NCI-H345 treated with DMSO at 0.1 percent for 48 hours (cell line): ENCODE measurements around the gene MIS18BP1.
A peak's percentile ranks its signal among the peaks of the same experiment; 100 is the strongest.
"Not testable (repeated sequence)": the region's sequence is repeated elsewhere in the genome, so short reads cannot be mapped to it uniquely, and the experiment has no call there.

Experiments used
- DNase-seq: peaks from one replicate; lab custom pipeline; 2025; ENCODE audit not compliant: unreplicated experiment; lab: John Stamatoyannopoulos, UW

Gene MIS18BP1

DNA sequence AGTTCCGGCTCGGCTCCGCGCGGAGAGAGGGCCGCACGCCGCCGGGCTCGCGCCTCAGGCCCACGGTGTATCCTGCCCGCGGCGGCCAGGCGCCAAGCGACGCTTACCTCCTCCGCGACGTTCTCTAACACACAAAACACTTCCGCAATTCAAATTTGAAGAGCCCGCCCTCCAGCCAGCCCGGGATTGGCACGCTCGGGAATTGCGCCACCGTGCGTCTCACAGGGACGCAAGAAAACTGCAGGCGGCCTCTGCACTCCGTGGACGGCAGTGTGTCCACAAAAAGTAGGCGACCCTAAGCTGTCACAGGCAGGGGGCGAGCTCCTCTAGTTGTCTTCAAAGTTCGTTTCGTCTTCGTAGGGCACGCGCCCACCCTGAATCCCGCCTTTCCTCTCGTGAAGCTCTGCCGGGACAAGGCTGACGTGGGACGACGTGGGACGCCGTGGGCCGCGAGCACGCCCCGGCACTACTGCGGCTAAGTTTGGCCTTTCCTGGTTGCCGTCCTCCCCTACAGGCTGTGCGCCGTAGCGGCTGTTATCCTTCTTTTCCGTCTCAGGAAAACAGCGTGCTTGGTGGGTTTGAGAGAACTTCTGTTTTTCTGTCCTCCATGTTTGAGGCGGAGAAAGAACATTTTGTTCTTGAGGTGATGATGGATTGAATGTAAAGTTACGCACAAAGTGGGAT is at the start of gene MIS18BP1:
Gene MIS18BP1 (minus strand): TSS at position 133 of the 684 bp plus-strand sequence. CDS start 5,916 bp downstream, outside the sequence.
- DNase-seq, result peak; percentile 92

DNA sequence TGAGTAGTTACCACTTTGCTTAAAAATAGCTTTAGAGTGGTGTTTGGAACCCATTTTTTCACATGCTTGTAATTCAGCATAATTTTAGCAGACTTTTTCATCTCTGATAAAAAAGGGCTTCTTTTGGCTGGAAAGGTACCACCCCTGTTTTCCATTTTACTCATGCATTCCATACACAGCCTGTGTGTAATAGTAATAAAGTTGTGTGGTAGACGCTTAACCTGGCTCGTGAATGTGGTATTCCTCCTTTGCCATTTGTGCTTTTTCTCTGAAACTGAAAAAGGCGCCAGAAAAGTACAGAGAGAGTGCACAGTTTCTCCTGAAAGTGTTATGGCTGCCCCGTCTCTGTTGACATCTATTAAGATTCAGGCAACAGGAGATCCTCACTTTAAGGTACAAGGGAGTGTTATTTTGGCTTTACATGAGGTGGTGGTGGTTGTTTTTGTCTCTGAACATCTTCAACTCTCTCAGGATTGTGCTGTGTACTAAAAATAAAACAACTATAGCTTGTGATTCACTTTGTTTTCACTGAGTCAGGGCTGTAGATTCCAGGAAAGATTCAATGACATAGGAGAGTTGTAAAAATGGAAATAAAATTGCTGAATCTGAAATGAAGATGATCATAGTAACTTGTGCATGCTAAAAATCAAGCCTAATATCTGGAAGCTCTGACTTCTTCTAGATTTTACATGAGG is 45.6 kb upstream of the MIS18BP1 start:
- DNase-seq, result no peak

GRCh38 chr14:45294796-45295195 is 41.8 kb upstream of the MIS18BP1 start:
- DNase-seq, result not testable (repeated sequence)

- no peak for DNase-seq
Measured at GRCh38 chr14:45290547-45290946, 37.5 kb upstream of the MIS18BP1 start.

DNA sequence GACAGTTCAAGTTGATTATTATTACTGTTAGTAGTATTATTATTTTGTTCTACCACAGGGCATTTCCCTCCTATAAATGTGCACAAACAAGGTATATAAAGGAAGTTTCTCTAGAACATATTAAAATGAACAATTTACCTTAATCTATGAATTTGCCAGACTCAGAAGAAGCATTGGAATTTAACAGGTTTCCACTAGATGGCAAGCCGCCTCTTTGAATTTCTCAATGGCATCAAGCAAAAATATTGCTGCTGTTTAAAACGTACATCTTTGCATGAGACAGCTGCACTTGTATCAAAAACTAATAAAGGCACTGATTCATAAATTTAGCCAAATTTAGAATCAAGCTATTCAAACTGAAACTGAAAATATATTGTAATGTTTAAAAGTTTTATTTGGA is 34.6 kb upstream of the MIS18BP1 start:
- no peak for DNase-seq

- no peak for DNase-seq
Measured at GRCh38 chr14:45284802-45285201, 31.8 kb upstream of the MIS18BP1 start.

DNA sequence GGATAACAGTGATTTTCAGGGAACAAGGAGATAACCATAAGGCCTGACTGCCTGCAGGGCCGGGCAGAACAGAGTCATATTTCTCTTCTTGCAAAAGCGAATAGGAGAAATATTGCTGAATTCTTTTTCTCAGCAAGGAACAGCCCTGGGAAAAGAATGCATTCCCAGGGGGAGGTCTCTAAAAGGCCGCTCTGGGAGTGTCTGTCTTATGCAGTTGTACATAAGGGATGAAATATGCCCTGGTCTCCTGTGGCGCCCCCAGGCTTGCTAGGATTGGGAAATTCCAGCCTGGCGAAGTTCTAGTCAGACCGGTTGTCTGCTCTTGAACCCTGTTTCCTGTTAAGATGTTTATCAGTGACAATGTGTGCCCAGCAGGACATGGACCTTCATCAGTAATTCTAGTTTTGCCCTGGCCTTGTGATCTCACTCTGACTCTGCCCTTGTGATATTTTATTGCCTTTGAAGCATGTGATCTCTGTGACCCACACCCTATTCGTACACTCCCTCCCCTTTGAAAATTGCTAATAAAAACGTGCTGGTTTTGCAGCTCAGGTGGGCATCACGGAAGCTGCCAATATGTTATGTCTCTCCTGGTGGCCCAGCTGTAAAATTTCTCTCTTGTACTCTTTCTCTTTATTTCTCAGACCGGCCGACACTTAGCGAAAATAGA is 28.9 kb upstream of the MIS18BP1 start:
- not testable (repeated sequence) for DNase-seq

- no peak for DNase-seq
Measured at GRCh38 chr14:45271858-45272537, 19.0 kb upstream of the MIS18BP1 start.

GRCh38 chr14:45270031-45270430 is 17.0 kb upstream of the MIS18BP1 start:
- no peak for DNase-seq

- DNase-seq, result no peak
Measured at GRCh38 chr14:45267071-45267470, 14.1 kb upstream of the MIS18BP1 start.

- no peak for DNase-seq
Measured at GRCh38 chr14:45262637-45263036, 9.6 kb upstream of the MIS18BP1 start.

GRCh38 chr14:45261209-45261608 is 8.2 kb upstream of the MIS18BP1 start:
- no peak for DNase-seq

DNA sequence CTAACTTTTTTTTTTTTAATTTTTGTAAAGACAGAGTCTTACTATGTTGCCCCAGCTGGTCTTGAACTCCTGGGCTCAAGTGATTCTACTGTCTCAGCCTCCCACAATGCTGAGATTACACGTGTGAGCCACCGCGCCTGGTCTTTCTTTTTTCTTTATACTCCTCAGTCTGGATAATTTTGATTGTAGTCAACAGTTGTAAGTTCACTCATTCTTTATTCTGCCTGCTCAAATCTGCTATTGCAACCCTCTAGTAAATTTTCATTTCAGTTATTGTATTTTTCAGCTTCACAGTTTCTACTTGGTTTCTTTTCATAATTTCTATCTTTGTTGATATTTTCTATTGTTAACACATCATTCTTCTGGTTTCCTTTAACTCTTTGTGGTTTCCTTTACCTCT is 5.8 kb upstream of the MIS18BP1 start:
- DNase-seq, result no peak

- DNase-seq, result no peak
Measured at GRCh38 chr14:45258073-45258472, 5.1 kb upstream of the MIS18BP1 start.

GRCh38 chr14:45254771-45255170 is 1.8 kb upstream of the MIS18BP1 start:
- no peak for DNase-seq

DNA sequence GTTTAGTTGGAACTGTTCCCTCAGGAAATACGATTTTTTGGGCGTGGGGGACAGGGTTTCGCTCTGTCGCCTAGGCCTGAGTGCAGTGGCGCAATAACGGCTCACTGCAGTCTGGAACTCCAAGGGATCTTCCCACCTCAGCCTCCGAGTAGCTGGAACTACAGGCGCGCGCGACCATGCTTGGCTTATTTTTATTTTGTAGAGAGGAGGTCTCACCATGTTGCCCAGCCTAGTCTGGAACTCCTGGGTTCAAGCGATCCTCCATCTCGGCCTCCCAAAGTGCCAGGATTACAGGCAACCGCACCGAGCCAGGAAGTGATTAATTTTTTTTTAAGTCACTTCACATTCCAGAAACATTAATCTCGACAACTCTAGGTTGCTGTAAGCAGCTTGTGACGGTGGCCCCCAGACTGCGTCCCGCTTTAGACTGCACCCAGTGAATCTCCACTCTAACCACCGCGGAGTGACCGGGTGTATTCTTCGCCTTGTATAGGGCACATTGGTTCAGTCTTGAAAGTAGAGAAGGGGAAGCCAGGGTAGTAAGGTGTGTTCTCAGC is 830 bp upstream of the MIS18BP1 start:
- DNase-seq, result no peak

GRCh38 chr14:45252366-45253069 is 484 bp downstream of the MIS18BP1 start:
- peak; percentile 44 for DNase-seq

DNA sequence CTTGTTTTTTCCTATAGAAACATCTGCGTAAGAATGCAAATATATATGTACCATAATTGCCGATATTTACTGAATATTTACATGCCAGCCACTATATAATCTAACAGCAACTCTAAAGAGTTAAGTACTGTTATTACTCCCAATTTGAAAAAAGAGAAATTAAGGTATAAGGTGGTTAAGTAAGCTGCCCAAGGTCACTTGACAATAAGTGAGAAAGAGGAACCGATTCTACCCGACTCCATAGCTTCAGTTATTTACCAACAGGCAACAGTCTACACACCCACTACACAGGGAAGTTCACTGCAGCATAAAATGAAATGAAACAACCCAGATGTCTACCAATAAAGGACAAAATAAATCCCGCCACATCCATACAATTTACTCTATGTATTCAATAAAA is 1.1 kb downstream of the MIS18BP1 start:
- peak; percentile 20 for DNase-seq

- no peak for DNase-seq
Measured at GRCh38 chr14:45249856-45250575, 3.0 kb downstream of the MIS18BP1 start.

GRCh38 chr14:45247427-45247826 is 5.6 kb downstream of the MIS18BP1 start:
- DNase-seq, result no peak
